IPS DF 6.9 (cell line): Measurements from ENCODE around the gene MTHFR.

Experiments
- DNase-seq: peaks from one replicate; pipeline ENCODE4 v3.0.0-alpha.2; 2013; ENCODE audit warnings: low read depth, low spot score
- H3K27ac ChIP-seq: one replicate; pipeline ENCODE4 v1.5.1; 2013; ENCODE audit warnings: low read length, control low read depth
- H3K27me3 ChIP-seq: 2 replicates; pipeline ENCODE4 v1.6.1; 2013; ENCODE audit warnings: mild to moderate bottlenecking, low read length; ENCODE audit not compliant: control insufficient read depth, insufficient read depth
- H3K36me3 ChIP-seq: 2 replicates; pipeline ENCODE4 v1.6.1; 2013; ENCODE audit warnings: low read length; ENCODE audit not compliant: control insufficient read depth, insufficient read depth
- H3K4me1 ChIP-seq: 2 replicates; pipeline ENCODE4 v1.6.1; 2013; ENCODE audit warnings: low read length; ENCODE audit not compliant: control insufficient read depth, insufficient read depth
- H3K4me3 ChIP-seq: 2 replicates; pipeline ENCODE4 v1.5.1; 2013; ENCODE audit warnings: mild to moderate bottlenecking, low read length
- H3K9me3 ChIP-seq: 2 replicates; pipeline ENCODE4 v1.6.1; 2013; ENCODE audit warnings: low read length, inconsistent platforms; ENCODE audit not compliant: control insufficient read depth, insufficient read depth
- WGBS: extraction: QIAGEN DNeasy Blood & Tissue Kit; methylation state at CpG from one replicate; pipeline ENCODE4 v1.1.7; 2013; ENCODE audit warnings: mixed read lengths, missing lambda C conversion rate; ENCODE audit not compliant: insufficient read length, insufficient coverage; 5-methylcytosine and 5-hydroxymethylcytosine counted together

The MTHFR gene

GRCh38 chr1:11841245-11842153 lies 35.7 kb upstream of the MTHFR start:
- Histone ChIP-seq H3K27me3 (no peaks in the 10 kb centered on the region), H3K4me1 (no peaks in the 10 kb centered on the region), H3K36me3 (peaks cover 52% of the 10 kb centered on the region), H3K4me3 (no peak overlapping the region), H3K9me3 (no peaks in the 10 kb centered on the region), H3K27ac (no peak overlapping the region)
- no peak for DNase-seq
- WGBS: no CpG with 5 or more reads among the region's 17 CpGs

GRCh38 chr1:11839727-11840705 lies 34.3 kb upstream of the MTHFR start:
- Histone ChIP-seq H3K36me3 (peaks cover 60% of the 10 kb centered on the region), H3K4me3 (no peak overlapping the region), H3K9me3 (no peaks in the 10 kb centered on the region), H3K4me1 (no peaks in the 10 kb centered on the region), H3K27ac (no peak overlapping the region), H3K27me3 (no peaks in the 10 kb centered on the region)
- WGBS: no CpG with 5 or more reads among the region's 20 CpGs
- no peak for DNase-seq

GRCh38 chr1:11838349-11839272 lies 32.8 kb upstream of the MTHFR start:
- Histone ChIP-seq H3K4me3 (no peak overlapping the region), H3K27ac (no peak overlapping the region), H3K27me3 (no peaks in the 10 kb centered on the region), H3K4me1 (no peaks in the 10 kb centered on the region), H3K9me3 (no peaks in the 10 kb centered on the region), H3K36me3 (peaks cover 72% of the 10 kb centered on the region)
- peak; percentile 52 for DNase-seq
- no CpG with 5 or more reads among the region's 40 CpGs for WGBS

- DNase-seq: no peak
- no peaks in the 10 kb centered on the region for H3K27me3 ChIP-seq
- H3K4me3 ChIP-seq: no peak overlapping the region
- H3K36me3 ChIP-seq: peaks cover 79% of the 10 kb centered on the region
- H3K4me1 ChIP-seq: no peaks in the 10 kb centered on the region
- H3K9me3 ChIP-seq: no peaks in the 10 kb centered on the region
- H3K27ac ChIP-seq: no peak overlapping the region
- no CpG with 5 or more reads among the region's 11 CpGs for WGBS
Measured at GRCh38 chr1:11837767-11838348, 32.1 kb upstream of the MTHFR start.

- DNase-seq: no peak
- H3K36me3 ChIP-seq: peaks cover 78% of the 10 kb centered on the region
- H3K4me1 ChIP-seq: no peaks in the 10 kb centered on the region
- no peak overlapping the region for H3K27ac ChIP-seq
- H3K27me3 ChIP-seq: no peaks in the 10 kb centered on the region
- no CpG with 5 or more reads among the region's 36 CpGs for WGBS
- no peak overlapping the region for H3K4me3 ChIP-seq
- no peaks in the 10 kb centered on the region for H3K9me3 ChIP-seq
Measured at GRCh38 chr1:11836955-11837766, 31.4 kb upstream of the MTHFR start.

- no peak for DNase-seq
- H3K27me3 ChIP-seq: no peaks in the 10 kb centered on the region
- no peak overlapping the region for H3K4me3 ChIP-seq
- H3K36me3 ChIP-seq: peaks cover 65% of the 10 kb centered on the region
- H3K27ac ChIP-seq: no peak overlapping the region
- no peaks in the 10 kb centered on the region for H3K9me3 ChIP-seq
- no peaks in the 10 kb centered on the region for H3K4me1 ChIP-seq
- WGBS: no CpG with 5 or more reads among the region's 28 CpGs
Measured at GRCh38 chr1:11835441-11836225, 29.9 kb upstream of the MTHFR start.

- no CpG with 5 or more reads among the region's 13 CpGs for WGBS
- H3K4me1 ChIP-seq: no peaks in the 10 kb centered on the region
- H3K36me3 ChIP-seq: peaks cover 63% of the 10 kb centered on the region
- H3K27me3 ChIP-seq: no peaks in the 10 kb centered on the region
- no peak overlapping the region for H3K4me3 ChIP-seq
- H3K9me3 ChIP-seq: no peaks in the 10 kb centered on the region
- DNase-seq: no peak
- H3K27ac ChIP-seq: no peak overlapping the region
Measured at GRCh38 chr1:11833900-11834299, 28.1 kb upstream of the MTHFR start.

- Histone ChIP-seq H3K36me3 (peaks cover 67% of the 10 kb centered on the region), H3K4me1 (no peaks in the 10 kb centered on the region), H3K27ac (no peak overlapping the region), H3K27me3 (no peaks in the 10 kb centered on the region), H3K9me3 (no peaks in the 10 kb centered on the region), H3K4me3 (no peak overlapping the region)
- DNase-seq: no peak
- no CpG with 5 or more reads among the region's 8 CpGs for WGBS
Measured at GRCh38 chr1:11833497-11833896, 27.7 kb upstream of the MTHFR start.
